ENCODE measurements around the gene NKX6-1.

DNA sequence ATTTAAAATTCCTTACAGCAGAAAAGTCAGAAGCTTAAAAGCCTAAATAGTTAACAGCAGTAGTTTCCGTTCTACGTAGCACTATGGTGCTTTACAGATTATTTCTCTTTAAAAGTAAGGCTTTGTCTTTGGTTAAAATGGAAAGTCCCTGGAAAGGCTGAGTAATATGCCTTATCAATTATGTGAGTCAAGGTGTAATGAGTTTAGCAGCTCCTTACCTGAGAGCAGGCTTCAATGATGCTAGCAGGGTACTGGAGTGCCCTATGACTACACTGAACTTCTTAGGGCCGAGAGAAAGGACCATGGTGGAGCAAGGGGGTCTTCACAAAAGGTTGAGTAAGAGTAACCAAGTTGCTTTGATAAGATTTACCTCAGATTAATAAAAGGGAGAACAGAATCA is 12.6 kb upstream of the NKX6-1 start:
- TF ChIP-seq, protein P1, sequence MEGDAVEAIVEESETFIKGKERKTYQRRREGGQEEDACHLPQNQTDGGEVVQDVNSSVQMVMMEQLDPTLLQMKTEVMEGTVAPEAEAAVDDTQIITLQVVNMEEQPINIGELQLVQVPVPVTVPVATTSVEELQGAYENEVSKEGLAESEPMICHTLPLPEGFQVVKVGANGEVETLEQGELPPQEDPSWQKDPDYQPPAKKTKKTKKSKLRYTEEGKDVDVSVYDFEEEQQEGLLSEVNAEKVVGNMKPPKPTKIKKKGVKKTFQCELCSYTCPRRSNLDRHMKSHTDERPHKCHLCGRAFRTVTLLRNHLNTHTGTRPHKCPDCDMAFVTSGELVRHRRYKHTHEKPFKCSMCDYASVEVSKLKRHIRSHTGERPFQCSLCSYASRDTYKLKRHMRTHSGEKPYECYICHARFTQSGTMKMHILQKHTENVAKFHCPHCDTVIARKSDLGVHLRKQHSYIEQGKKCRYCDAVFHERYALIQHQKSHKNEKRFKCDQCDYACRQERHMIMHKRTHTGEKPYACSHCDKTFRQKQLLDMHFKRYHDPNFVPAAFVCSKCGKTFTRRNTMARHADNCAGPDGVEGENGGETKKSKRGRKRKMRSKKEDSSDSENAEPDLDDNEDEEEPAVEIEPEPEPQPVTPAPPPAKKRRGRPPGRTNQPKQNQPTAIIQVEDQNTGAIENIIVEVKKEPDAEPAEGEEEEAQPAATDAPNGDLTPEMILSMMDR (IDR thresholded peaks at IDR 0.05): no peak
- no peak for TF ChIP-seq POLR2A (IDR thresholded peaks at IDR 0.05)
